HEK293 (cell line): ENCODE measurements around the gene INTS6.

ENCODE experiments used
- CTCF ChIA-PET: fragments of 350-600 bp; formaldehyde crosslinking; extraction: SDS; loops from one replicate; lab custom pipeline; 2021; ENCODE audit warnings: antibody characterized with exemption; lab: Yijun Ruan, JAX
- POLR2A ChIA-PET: fragments of 300-600 bp; formaldehyde crosslinking; extraction: SDS; loops from one replicate; lab custom pipeline; 2020; ENCODE audit warnings: antibody characterized with exemption, inconsistent platforms; lab: Yijun Ruan, JAX
- H3K27ac ChIP-seq: fragments of 200-500 bp; sonication (Bioruptor generic); 2 replicates; pipeline ENCODE4 v1.5.1; 2014; ENCODE audit warnings: low read depth, low read length, control low read depth, inconsistent platforms; ENCODE audit errors: extremely low read depth
- H3K36me3 ChIP-seq, 2 experiments: fragments of 200-500 bp in 1 of 2; sonication (Bioruptor generic) in 1 of 2; 1 replicate in 1 of 2; 2 replicates in 1 of 2; pipeline ENCODE4 v1.5.1; 2014 to 2017; ENCODE audit warnings: inconsistent platforms in 2 of 2, low read length in 2 of 2; ENCODE audit not compliant: control insufficient read depth in 2 of 2, insufficient read depth in 1 of 2
- H3K4me1 ChIP-seq: fragments of 200-500 bp; sonication (Bioruptor generic); 2 replicates; pipeline ENCODE4 v1.5.1; 2014; ENCODE audit warnings: mild to moderate bottlenecking, low read length, inconsistent platforms; ENCODE audit not compliant: control insufficient read depth, insufficient read depth
- H3K4me3 ChIP-seq: 2 replicates; pipeline ENCODE4 v1.5.1; 2011; ENCODE audit warnings: low read depth, mild to moderate bottlenecking, control low read depth, low read length, moderate library complexity
- H3K9me3 ChIP-seq: fragments of 200-500 bp; sonication (Bioruptor generic); 2 replicates; pipeline ENCODE4 v1.5.1; 2014; ENCODE audit warnings: low read depth, low read length, inconsistent platforms; ENCODE audit not compliant: control insufficient read depth, insufficient read depth
- KLF8 ChIP-seq: fragments of 450-650 bp; formaldehyde crosslinking; IDR thresholded peaks from 2 replicates; pipeline ENCODE4 v1.5.1; 2016; ENCODE audit warnings: missing biosample characterization, missing genetic modification characterization
- OSR2 ChIP-seq: fragments of 450-650 bp; formaldehyde crosslinking; IDR thresholded peaks from 2 replicates; pipeline ENCODE4 v1.5.1; 2016; ENCODE audit warnings: missing biosample characterization, missing genetic modification characterization
- RBAK ChIP-seq: fragments of 450-650 bp; formaldehyde crosslinking; IDR thresholded peaks from 2 replicates; pipeline ENCODE4 v1.5.1; 2016; ENCODE audit warnings: missing biosample characterization, missing genetic modification characterization
- SP3 ChIP-seq: fragments of 450-650 bp; formaldehyde crosslinking; IDR thresholded peaks from 2 replicates; pipeline ENCODE4 v1.5.1; 2016; ENCODE audit warnings: missing biosample characterization, missing genetic modification characterization
- SP7 ChIP-seq: fragments of 450-650 bp; formaldehyde crosslinking; IDR thresholded peaks from 2 replicates; pipeline ENCODE4 v1.5.1; 2016; ENCODE audit warnings: missing biosample characterization, missing genetic modification characterization
- ZBTB17 ChIP-seq: fragments of 450-650 bp; formaldehyde crosslinking; IDR thresholded peaks from 2 replicates; pipeline ENCODE4 v1.5.1; 2016; ENCODE audit warnings: missing biosample characterization, missing genetic modification characterization
- ZBTB21 ChIP-seq: fragments of 450-650 bp; formaldehyde crosslinking; IDR thresholded peaks from 2 replicates; pipeline ENCODE4 v1.5.1; 2017; ENCODE audit warnings: missing biosample characterization, missing genetic modification characterization
- ZNF10 ChIP-seq: fragments of 450-650 bp; formaldehyde crosslinking; IDR thresholded peaks from 2 replicates; pipeline ENCODE4 v1.5.1; 2017; ENCODE audit warnings: missing biosample characterization, missing genetic modification characterization
- ZNF16 ChIP-seq: fragments of 450-650 bp; formaldehyde crosslinking; IDR thresholded peaks from 2 replicates; pipeline ENCODE4 v1.5.1; 2016; ENCODE audit warnings: low read depth, missing biosample characterization, missing genetic modification characterization
- ZNF202 ChIP-seq: fragments of 450-650 bp; formaldehyde crosslinking; IDR thresholded peaks from 2 replicates; pipeline ENCODE4 v1.5.1; 2016; ENCODE audit warnings: missing biosample characterization, missing genetic modification characterization, borderline replicate concordance
- ZNF335 ChIP-seq: fragments of 450-650 bp; formaldehyde crosslinking; conservative IDR thresholded peaks from 2 replicates; pipeline ENCODE4 v1.5.1; 2016; ENCODE audit warnings: missing biosample characterization, missing genetic modification characterization
- ZNF366 ChIP-seq: fragments of 450-650 bp; formaldehyde crosslinking; conservative IDR thresholded peaks from 2 replicates; pipeline ENCODE4 v1.5.1; 2016; ENCODE audit warnings: missing biosample characterization, missing genetic modification characterization
- ZNF37A ChIP-seq: fragments of 450-650 bp; IDR thresholded peaks from 2 replicates; pipeline ENCODE4 v1.5.1; 2018; ENCODE audit warnings: missing biosample characterization, missing genetic modification characterization
- ZNF404 ChIP-seq: fragments of 450-650 bp; formaldehyde crosslinking; IDR thresholded peaks from 2 replicates; pipeline ENCODE4 v1.5.1; 2017; ENCODE audit warnings: missing biosample characterization, missing genetic modification characterization
- ZNF423 ChIP-seq: fragments of 450-650 bp; formaldehyde crosslinking; IDR thresholded peaks from 2 replicates; pipeline ENCODE4 v1.5.1; 2016; ENCODE audit warnings: missing biosample characterization, missing genetic modification characterization
- ZNF510 ChIP-seq: fragments of 450-650 bp; formaldehyde crosslinking; IDR thresholded peaks from 2 replicates; pipeline ENCODE4 v1.5.1; 2018; ENCODE audit warnings: mild to moderate bottlenecking, missing genetic modification characterization, missing biosample characterization; ENCODE audit not compliant: insufficient replicate concordance
- ZNF548 ChIP-seq: fragments of 450-650 bp; formaldehyde crosslinking; IDR thresholded peaks from 2 replicates; pipeline ENCODE4 v1.5.1; 2016; ENCODE audit warnings: missing biosample characterization, missing genetic modification characterization
- ZNF660 ChIP-seq: fragments of 450-650 bp; IDR thresholded peaks from 2 replicates; pipeline ENCODE4 v1.5.1; 2018; ENCODE audit warnings: missing biosample characterization, mild to moderate bottlenecking, missing genetic modification characterization
- ZNF701 ChIP-seq: fragments of 450-650 bp; formaldehyde crosslinking; IDR thresholded peaks from 2 replicates; pipeline ENCODE4 v1.5.1; 2016; ENCODE audit warnings: missing biosample characterization, missing genetic modification characterization
- ZNF707 ChIP-seq: fragments of 450-650 bp; formaldehyde crosslinking; IDR thresholded peaks from 2 replicates; pipeline ENCODE4 v1.5.1; 2016; ENCODE audit warnings: missing biosample characterization, missing genetic modification characterization
- ZNF837 ChIP-seq: fragments of 450-650 bp; formaldehyde crosslinking; IDR thresholded peaks from 2 replicates; pipeline ENCODE4 v1.5.1; 2016; ENCODE audit warnings: missing biosample characterization, missing genetic modification characterization
- TF ChIP-seq, protein P1 (sequence below): fragments of 450-650 bp; formaldehyde crosslinking; IDR thresholded peaks from 2 replicates; pipeline ENCODE4 v1.5.1; 2016; ENCODE audit warnings: missing biosample characterization, missing genetic modification characterization, low read depth
- TF ChIP-seq, protein P2 (sequence below): fragments of 450-650 bp; formaldehyde crosslinking; IDR thresholded peaks from 2 replicates; pipeline ENCODE4 v1.5.1; 2016; ENCODE audit warnings: missing biosample characterization, missing genetic modification characterization
- TF ChIP-seq, protein P3 (sequence below): fragments of 450-650 bp; formaldehyde crosslinking; IDR thresholded peaks from 2 replicates; pipeline ENCODE4 v1.5.1; 2016; ENCODE audit warnings: missing biosample characterization, missing genetic modification characterization
- TF ChIP-seq, protein P4 (sequence below): fragments of 450-650 bp; formaldehyde crosslinking; IDR thresholded peaks from 2 replicates; pipeline ENCODE4 v1.5.1; 2017; ENCODE audit warnings: missing biosample characterization, missing genetic modification characterization
- TF ChIP-seq, protein P5 (sequence below): fragments of 450-650 bp; formaldehyde crosslinking; IDR thresholded peaks from 2 replicates; pipeline ENCODE4 v1.5.1; 2017; ENCODE audit warnings: missing biosample characterization, missing genetic modification characterization

Gene INTS6

DNA sequence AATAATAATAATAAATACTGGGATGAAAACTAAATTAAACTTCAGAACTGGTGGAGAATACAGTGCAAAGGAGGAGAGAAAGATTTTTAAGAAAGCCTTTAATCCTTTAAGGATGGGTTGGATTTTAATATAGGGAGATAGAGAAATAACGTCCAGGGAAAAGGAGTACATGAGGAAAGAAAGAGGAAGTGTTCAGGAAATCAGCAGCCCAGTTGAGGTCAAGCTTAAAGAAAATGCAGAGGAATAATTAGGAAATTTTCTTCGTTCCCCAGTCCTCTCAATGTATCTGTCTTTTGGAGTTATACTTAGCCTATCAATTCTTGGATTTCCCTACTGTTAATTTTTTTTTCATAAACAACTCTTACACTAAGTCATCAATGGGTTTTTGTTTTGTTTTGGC lies 47.7 kb downstream of the INTS6 start:
- TF ChIP-seq RBAK, result no peak
- TF ChIP-seq, protein P1, sequence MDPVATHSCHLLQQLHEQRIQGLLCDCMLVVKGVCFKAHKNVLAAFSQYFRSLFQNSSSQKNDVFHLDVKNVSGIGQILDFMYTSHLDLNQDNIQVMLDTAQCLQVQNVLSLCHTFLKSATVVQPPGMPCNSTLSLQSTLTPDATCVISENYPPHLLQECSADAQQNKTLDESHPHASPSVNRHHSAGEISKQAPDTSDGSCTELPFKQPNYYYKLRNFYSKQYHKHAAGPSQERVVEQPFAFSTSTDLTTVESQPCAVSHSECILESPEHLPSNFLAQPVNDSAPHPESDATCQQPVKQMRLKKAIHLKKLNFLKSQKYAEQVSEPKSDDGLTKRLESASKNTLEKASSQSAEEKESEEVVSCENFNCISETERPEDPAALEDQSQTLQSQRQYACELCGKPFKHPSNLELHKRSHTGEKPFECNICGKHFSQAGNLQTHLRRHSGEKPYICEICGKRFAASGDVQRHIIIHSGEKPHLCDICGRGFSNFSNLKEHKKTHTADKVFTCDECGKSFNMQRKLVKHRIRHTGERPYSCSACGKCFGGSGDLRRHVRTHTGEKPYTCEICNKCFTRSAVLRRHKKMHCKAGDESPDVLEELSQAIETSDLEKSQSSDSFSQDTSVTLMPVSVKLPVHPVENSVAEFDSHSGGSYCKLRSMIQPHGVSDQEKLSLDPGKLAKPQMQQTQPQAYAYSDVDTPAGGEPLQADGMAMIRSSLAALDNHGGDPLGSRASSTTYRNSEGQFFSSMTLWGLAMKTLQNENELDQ, result no peak
- TF ChIP-seq SP3 (tag by site-specific recombination), result no peak
- TF ChIP-seq ZNF837, result no peak
- no peak for TF ChIP-seq KLF8 (tag by site-specific recombination)
- no peak for TF ChIP-seq ZBTB17 (tag by site-specific recombination)
- no peak for TF ChIP-seq ZNF202 (tag by site-specific recombination)
- no peak for TF ChIP-seq ZNF404 (tag by site-specific recombination)
- no peak for TF ChIP-seq ZNF37A (tag by site-specific recombination)
- no peak for TF ChIP-seq ZNF548 (tag by site-specific recombination)
- no peak for TF ChIP-seq ZNF16
- no peak for TF ChIP-seq SP7 (tag by site-specific recombination)
- no peak for TF ChIP-seq ZBTB21
- no peak for TF ChIP-seq ZNF423 (tag by site-specific recombination)
- TF ChIP-seq, protein P2, sequence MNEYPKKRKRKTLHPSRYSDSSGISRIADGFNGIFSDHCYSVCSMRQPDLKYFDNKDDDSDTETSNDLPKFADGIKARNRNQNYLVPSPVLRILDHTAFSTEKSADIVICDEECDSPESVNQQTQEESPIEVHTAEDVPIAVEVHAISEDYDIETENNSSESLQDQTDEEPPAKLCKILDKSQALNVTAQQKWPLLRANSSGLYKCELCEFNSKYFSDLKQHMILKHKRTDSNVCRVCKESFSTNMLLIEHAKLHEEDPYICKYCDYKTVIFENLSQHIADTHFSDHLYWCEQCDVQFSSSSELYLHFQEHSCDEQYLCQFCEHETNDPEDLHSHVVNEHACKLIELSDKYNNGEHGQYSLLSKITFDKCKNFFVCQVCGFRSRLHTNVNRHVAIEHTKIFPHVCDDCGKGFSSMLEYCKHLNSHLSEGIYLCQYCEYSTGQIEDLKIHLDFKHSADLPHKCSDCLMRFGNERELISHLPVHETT (tag by site-specific recombination), result no peak
- no peak for TF ChIP-seq ZNF10 (tag by site-specific recombination)
- TF ChIP-seq ZNF660, result no peak
- POLR2A ChIA-PET, result interaction anchor here (1.0 kb wide), 1 partner anchor 48 kb away, joined by 3 read pairs; no protein-coding TSS in a partner anchor

DNA sequence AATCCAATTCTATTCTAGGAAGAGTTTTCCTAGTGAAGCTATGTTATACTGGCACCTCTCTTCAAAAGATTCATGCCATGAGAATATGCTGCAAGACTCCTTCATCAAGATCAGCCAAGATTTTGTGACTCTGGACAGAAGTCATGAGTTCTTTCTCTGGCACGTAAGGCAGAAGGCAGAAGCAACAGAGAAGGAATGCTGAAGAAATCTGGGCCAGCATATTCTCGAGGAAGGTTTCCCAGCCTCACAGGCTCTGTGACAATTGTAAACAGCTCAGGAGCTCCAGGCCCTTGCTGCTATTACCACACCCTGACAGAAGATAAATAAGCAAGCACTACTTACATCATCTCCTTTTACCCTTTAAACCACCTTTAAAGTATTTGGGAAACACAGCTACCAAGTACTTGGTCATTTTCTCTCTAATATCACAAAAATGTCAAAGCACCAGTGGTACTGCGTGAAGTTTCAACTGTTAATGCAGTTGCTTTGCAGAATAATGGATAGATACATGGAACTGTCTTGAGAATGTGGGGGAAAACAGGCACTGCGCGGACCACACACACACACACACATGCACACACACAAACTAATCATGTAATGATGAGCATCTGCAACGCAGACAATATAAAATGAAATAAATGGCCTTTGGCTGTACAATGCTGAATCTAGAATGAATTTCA lies 55.4 kb downstream of the INTS6 start:
- peaks cover 0 to 4% of the 10 kb centered on the region in 2 experiments; a peak in 1 of 3 replicates for H3K36me3 ChIP-seq
- CTCF ChIA-PET, result interaction anchor here (0.6 to 0.7 kb wide), 2 partner anchors 111 to 170 kb away, joined by 4 read pairs; no protein-coding TSS in a partner anchor
- no peaks in the 10 kb centered on the region for H3K4me1 ChIP-seq
- no peaks in the 10 kb centered on the region for H3K9me3 ChIP-seq
- H3K4me3 ChIP-seq, result no peak overlapping the region
- POLR2A ChIA-PET, result no interaction called here
- TF ChIP-seq ZBTB17 (tag by site-specific recombination) (peak; percentile 96), ZNF707 (tag by site-specific recombination) (no peak), ZNF366 (tag by site-specific recombination) (0 out of 2 replicates have a peak, but pooled peaks have one; percentile 16), ZNF510 (tag by site-specific recombination) (no peak), OSR2 (tag by site-specific recombination) (0 out of 2 replicates have a peak, but pooled peaks have one; percentile 10), ZNF701 (tag by site-specific recombination) (no peak), ZNF335 (tag by site-specific recombination) (peak; percentile 45; the same call in 1 of the 2 replicates)
- TF ChIP-seq, protein P3, sequence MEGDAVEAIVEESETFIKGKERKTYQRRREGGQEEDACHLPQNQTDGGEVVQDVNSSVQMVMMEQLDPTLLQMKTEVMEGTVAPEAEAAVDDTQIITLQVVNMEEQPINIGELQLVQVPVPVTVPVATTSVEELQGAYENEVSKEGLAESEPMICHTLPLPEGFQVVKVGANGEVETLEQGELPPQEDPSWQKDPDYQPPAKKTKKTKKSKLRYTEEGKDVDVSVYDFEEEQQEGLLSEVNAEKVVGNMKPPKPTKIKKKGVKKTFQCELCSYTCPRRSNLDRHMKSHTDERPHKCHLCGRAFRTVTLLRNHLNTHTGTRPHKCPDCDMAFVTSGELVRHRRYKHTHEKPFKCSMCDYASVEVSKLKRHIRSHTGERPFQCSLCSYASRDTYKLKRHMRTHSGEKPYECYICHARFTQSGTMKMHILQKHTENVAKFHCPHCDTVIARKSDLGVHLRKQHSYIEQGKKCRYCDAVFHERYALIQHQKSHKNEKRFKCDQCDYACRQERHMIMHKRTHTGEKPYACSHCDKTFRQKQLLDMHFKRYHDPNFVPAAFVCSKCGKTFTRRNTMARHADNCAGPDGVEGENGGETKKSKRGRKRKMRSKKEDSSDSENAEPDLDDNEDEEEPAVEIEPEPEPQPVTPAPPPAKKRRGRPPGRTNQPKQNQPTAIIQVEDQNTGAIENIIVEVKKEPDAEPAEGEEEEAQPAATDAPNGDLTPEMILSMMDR (tag by site-specific recombination), result no peak
- TF ChIP-seq, protein P4, sequence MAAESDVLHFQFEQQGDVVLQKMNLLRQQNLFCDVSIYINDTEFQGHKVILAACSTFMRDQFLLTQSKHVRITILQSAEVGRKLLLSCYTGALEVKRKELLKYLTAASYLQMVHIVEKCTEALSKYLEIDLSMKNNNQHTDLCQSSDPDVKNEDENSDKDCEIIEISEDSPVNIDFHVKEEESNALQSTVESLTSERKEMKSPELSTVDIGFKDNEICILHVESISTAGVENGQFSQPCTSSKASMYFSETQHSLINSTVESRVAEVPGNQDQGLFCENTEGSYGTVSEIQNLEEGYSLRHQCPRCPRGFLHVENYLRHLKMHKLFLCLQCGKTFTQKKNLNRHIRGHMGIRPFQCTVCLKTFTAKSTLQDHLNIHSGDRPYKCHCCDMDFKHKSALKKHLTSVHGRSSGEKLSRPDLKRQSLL (tag by site-specific recombination), result peak; percentile 52; the same call in 1 of the 2 replicates
- TF ChIP-seq, protein P5, sequence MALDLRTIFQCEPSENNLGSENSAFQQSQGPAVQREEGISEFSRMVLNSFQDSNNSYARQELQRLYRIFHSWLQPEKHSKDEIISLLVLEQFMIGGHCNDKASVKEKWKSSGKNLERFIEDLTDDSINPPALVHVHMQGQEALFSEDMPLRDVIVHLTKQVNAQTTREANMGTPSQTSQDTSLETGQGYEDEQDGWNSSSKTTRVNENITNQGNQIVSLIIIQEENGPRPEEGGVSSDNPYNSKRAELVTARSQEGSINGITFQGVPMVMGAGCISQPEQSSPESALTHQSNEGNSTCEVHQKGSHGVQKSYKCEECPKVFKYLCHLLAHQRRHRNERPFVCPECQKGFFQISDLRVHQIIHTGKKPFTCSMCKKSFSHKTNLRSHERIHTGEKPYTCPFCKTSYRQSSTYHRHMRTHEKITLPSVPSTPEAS, result peak; percentile 71
- TF ChIP-seq, all 188 proteins: peak for 6
- H3K27ac ChIP-seq, result no peak overlapping the region

More for the DNA sequence above, 47.7 kb downstream of the INTS6 start:
- no peaks in the 10 kb centered on the region; a peak in 2 of 3 replicates for H3K36me3 ChIP-seq
- no peak overlapping the region for H3K27ac ChIP-seq
- CTCF ChIA-PET, result no interaction called here
- no peaks in the 10 kb centered on the region for H3K4me1 ChIP-seq
- H3K4me3 ChIP-seq, result no peak overlapping the region
- H3K9me3 ChIP-seq, result no peaks in the 10 kb centered on the region
